Measurements from ENCODE around the gene TULP4.

Gene TULP4

DNA sequence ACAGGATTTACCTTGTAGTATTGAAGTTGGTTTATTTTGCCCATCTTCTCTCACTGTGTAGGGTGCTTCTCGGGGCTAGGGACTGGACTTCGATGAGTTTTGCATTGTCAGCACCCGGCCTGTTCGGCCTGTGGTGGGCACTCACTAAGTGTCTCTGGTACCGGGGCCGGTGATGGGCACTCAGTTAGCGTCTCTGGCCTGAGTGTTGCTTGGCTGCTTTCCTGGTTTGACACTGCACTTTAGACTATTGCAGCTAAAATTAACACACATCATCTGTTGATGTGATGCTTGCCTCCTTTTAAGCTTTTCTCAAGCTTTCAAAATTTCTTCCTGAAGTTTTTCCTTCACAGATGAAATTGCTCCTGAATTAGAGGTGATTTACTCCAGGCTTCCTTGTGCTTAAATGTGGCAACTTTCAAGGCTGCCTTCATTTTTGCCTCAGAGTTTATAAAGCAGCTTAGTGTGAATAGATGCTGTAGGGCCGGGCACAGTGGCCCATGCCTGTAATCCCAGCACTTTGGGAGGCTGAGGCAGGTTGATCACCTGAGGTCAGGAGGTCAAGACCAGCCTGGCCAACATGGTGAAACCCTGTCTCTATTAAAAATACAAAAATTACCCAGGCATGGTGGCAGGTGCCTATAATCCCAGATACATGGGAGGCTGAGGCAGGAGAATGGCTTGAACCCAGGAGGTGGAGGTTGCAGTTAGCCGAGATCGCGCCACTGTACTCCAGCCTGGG lies 41.7 kb upstream of the TULP4 start:
- TF ChIP-seq, protein P1, sequence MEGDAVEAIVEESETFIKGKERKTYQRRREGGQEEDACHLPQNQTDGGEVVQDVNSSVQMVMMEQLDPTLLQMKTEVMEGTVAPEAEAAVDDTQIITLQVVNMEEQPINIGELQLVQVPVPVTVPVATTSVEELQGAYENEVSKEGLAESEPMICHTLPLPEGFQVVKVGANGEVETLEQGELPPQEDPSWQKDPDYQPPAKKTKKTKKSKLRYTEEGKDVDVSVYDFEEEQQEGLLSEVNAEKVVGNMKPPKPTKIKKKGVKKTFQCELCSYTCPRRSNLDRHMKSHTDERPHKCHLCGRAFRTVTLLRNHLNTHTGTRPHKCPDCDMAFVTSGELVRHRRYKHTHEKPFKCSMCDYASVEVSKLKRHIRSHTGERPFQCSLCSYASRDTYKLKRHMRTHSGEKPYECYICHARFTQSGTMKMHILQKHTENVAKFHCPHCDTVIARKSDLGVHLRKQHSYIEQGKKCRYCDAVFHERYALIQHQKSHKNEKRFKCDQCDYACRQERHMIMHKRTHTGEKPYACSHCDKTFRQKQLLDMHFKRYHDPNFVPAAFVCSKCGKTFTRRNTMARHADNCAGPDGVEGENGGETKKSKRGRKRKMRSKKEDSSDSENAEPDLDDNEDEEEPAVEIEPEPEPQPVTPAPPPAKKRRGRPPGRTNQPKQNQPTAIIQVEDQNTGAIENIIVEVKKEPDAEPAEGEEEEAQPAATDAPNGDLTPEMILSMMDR (IDR thresholded peaks at IDR 0.05; ENCODE audit: insufficient read depth, low read depth, low read length, missing control alignments), result no peak
- no peak overlapping the region for H3K4me3 ChIP-seq (ENCODE audit: low read depth, low read length)
- DNase-seq (ENCODE audit: low read depth), result no peak

DNA sequence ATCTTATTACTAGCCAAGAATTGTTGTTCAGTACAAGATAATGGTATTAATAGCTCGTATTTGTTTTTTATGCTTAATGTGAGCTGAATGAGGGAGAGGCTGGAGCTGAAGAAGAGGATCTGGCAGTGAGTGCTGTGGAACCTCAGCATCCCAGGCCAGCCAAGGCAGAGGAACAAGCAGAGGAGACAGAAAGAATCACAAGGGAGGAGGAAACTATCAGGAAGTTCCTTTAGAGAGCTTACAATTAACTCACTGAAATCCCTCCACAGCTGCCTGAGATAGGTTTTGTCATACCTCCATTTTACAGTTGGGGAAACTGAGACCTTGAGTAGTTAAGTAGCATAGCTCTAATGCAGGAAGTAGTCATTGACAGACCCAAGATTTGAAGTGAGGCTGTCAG lies 39.9 kb upstream of the TULP4 start:
- TF ChIP-seq, protein P1 (IDR thresholded peaks at IDR 0.05; ENCODE audit: insufficient read depth, low read depth, low read length, missing control alignments), result no peak
- DNase-seq (ENCODE audit: low read depth), result no peak
- H3K4me3 ChIP-seq (ENCODE audit: low read depth, low read length), result no peak overlapping the region

DNA sequence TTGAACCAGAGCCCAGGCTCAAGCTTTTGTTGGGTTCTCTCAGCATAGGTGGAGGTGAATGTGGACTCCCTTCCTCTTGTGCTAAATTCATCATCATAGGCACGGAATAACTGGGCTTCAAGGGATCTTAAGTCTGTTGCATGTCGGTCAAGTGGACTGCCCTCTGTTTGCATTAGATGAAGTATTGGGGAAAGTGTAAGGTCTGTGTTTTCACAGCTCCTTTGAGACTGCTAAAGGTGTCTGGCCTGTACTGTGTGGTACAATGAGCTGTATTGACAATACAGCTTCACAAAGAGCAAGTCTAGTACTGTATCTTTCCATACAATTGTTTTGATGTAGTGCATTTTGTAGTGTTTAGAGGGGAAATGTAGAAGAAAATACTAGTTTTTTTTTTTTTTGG lies 34.3 kb upstream of the TULP4 start:
- TF ChIP-seq, protein P1 (IDR thresholded peaks at IDR 0.05; ENCODE audit: insufficient read depth, low read depth, low read length, missing control alignments), result no peak
- DNase-seq (ENCODE audit: low read depth), result no peak
- H3K4me3 ChIP-seq (ENCODE audit: low read depth, low read length), result no peak overlapping the region

DNA sequence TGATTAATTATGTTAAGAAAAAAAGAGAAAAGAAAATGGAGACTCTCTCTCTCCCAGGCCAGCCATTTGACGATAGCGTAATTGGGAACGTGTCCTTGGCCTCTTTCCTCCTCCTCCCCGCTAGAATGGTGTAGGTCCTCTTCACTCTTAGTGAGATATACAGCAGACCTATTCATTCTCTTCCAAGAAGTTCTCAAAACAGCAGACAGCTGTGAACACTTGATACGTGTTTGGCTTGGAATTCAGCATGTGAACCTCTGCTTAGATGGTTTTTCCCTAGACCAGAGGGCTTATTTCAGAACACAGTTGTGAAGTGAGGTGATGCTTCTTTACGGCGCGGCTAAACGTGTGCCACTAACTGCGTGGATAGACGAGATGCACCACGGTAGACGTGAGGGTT lies 32.6 kb upstream of the TULP4 start:
- H3K4me3 ChIP-seq (ENCODE audit: low read depth, low read length), result no peak overlapping the region
- TF ChIP-seq, protein P1 (IDR thresholded peaks at IDR 0.05; ENCODE audit: insufficient read depth, low read depth, low read length, missing control alignments), result no peak

DNA sequence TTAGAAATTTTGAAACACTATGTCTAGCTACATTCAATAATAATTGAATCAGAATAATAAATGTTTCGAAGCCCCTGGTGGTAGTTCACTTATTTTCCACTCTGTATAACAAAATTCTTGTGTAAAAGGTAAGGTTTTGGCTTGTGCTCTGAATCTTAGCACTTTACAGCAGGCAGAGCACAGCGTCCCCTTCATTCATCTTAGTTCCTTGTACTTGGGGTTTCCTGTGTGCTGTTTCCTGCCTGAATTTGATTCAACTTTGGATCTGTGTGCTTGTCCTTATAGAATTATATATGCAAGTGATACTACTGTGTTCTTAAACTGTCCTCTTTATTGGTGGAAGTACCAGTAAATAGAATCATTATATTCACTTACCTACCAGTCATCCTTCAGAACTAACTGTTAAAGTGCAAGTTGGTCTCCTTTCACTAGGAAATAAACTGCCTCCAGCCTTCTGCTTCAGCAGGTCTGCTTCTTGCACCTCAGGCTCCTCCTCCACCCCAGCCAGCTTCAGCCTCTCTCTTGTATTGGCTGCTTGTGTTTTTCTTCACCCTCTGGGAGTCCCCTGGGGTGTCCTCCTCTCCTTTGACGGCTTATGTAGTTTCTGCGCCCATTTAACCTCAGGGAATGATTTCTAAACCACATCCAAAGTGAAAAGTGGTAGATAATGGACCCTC lies 28.8 kb upstream of the TULP4 start:
- TF ChIP-seq, protein P1 (IDR thresholded peaks at IDR 0.05; ENCODE audit: insufficient read depth, low read depth, low read length, missing control alignments), result no peak
- no peak overlapping the region for H3K4me3 ChIP-seq (ENCODE audit: low read depth, low read length)
- peak; percentile 17 for DNase-seq (ENCODE audit: low read depth)

More for the DNA sequence above, 32.6 kb upstream of the TULP4 start:
- no peak for DNase-seq (ENCODE audit: low read depth)

DNA sequence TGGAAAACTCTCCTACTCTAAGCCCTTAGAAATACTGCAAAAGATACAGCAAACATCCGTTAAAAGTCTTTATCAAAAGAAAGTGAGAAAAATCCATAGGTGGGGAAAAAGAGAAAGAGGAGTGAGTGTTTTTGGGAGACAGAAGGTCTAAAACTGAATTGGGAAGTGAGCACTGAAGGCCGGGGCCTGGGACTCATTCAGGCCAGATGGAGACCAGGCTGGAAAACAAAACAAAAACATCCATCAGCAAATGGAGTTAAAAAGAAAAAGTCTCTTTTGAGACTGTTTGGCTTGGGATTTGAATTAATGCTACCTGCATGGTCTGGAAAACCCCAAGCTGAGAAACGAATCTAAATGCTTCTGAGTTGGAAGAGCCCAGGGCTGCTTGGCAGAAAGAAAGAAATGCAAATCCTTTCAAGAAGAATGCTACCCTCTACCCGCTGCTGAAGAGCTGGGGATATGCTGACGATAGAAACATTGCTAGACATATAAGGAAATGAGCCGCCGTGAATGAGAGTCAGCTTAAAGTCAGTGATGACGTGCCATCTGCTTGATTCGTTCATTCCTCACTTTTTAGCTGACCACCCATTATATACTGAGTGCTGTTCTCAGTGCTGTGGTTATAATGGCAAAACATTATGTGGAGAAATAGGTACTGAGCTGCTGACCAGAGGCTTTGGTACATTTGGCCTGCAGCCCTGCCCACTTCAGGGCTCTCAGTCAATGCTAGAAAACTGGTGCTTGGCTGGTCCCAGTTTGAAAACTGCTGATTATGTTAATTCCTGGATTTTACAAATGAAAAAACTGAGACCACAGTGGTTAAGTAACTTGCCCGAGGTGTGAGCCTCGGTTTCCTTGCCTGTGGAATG lies 28.0 kb upstream of the TULP4 start:
- DNase-seq (ENCODE audit: low read depth), result no peak
- H3K4me3 ChIP-seq (ENCODE audit: low read depth, low read length), result no peak overlapping the region
- TF ChIP-seq, protein P1 (IDR thresholded peaks at IDR 0.05; ENCODE audit: insufficient read depth, low read depth, low read length, missing control alignments), result no peak

All from GM12865 (cell line).